Endometrial microvascular endothelial cells (primary cell): Measurements from ENCODE around the gene A3GALT2. TPM values are rescaled to one million over a fixed set of nuclear protein-coding genes. Genes with fewer than 3 reads are reported as not detected.

Experiments used
- in situ Hi-C: cut with HindIII; loops from 2 replicates; pipeline ENCODE4 v1.10.0; 2017; ENCODE audit warnings: low sequenced_read_pairs, low pct_unique_long_range_greater_than_20kb; ENCODE audit errors: inconsistent ontology term
- total RNA-seq: library from RNA; depleted of rRNA; stranded (reverse); fragments of >200 nt; gene quantifications from one replicate; pipeline ENCODE4 v1.2.3, GENCODE V29; 2015; ENCODE audit errors: inconsistent ontology term

The A3GALT2 gene
- total RNA-seq, 1 donor from 2014 or later: not detected

DNA sequence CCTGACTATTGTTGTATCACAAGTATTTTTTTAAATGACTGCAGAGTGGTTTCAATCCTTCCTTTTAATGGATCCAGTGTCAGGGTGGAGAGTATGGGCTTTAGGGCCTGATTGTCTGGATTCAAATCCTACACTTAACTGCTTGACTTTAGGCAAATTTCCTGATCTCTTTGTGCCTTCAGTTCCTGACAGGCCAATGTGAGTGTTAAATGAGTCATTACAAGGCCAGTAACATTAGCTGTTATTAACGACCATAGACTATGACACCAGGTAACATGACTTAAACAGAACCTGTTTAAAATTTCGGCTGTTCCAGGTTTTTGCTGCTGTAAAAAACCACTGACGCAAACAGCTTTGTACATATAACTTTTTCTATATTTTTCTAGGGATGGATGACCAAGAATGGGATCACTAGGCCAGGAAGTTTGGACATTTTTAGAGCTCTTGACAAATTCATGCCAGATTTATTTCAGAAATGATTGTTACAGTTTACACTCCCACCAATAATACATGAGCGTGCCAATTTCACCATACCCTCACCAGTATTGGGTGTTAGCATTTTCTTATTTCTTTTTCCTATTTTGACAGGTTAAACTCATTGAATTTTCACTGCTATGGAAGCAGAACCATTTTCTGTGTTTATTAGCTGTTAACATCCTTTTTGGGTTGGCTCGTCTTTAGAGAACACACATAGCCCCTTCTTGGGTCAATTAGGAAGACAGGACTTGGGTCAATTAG lies 53.3 kb downstream of the A3GALT2 start:
- in situ Hi-C loops: no loop called here

DNA sequence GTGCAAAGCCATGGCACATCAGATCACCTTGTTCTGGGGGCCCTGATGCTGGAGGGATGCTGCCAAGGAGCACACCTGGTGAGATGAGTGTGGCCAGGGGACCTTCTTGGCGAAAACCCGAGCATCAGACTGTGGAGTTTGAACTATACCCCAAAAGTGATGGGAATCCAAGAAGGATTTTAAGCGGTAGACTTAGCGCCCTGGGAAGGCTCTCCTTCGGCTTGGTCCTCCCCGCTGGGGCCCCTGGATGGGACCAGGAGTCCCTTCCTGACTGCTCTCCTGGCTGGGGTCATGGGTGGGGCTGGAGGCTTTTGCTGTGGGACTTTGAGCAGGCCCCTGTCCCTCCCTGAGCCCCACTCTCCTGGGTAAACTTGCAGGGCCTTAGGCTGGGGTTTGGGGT lies 54.1 kb downstream of the A3GALT2 start:
- in situ Hi-C loops: no loop called here

DNA sequence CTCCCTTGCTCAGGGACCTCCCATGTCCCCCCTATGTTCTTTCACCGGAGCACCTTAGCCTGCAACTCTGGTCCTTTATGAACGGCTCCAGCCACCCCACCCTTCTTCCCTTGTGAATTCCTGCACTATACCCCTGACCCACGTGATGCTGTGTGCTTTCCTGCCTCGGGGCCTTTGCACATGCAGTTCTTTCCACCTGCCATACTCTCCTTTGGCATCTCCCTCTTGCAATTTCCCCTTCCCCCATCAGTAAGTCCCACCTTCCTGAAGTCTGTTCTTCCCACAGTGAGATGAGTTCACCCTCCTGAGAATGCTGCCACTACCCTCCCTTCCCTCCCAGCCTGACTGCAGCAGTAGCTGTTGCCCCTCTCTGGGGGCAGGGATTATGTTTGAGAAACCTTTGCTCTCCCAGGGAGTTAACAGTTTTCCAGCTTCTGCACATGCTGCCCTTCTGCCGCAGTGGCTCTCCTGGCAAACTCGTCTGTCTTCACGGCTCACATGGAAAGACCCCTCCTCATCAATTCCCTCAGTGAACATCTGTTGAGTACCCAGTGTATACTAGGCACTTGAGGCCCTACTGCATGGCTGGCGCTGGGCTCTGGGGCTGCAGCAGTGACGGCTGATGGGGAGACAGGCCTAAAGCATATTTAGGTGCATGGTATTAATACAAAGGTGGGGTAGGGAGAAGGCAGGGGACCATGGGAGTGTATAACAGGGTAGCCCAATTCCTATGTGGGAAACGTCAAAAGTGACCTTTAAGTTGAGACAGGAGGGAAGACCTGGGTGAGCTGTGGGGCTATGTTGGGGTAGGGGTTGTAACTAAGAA lies 54.9 kb downstream of the A3GALT2 start:
- in situ Hi-C loops: no loop called here

DNA sequence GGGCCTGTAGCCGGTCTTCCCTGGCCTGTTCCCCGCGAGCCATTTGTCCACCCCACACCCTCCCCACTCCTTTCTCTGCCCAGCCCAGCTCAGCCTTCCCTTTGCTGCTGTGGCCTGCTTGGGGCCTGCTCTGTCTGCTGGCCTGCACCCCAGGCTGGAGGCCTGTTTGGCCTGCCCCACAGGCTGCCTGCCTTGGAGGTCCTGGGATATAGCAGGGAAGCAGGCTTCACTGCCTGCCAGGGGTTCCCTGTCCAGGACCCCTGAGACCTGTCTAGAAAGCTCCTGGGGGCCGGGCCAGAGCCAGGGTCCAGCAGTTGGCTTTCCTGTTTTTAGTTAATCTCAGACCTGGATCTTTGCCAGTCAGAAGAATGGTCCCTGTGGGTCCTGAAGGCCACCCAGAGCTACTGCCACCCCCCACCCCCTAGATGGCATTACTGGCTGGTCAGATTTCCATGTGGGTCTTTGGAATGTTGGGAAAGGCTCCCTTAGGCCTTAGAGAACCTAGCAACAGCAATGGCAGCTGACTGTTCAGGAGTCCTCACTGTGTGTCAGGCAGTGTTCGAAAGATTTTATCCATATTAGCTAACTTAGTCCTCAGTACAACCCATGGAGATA lies 56.9 kb downstream of the A3GALT2 start:
- in situ Hi-C loops: no loop called here

DNA sequence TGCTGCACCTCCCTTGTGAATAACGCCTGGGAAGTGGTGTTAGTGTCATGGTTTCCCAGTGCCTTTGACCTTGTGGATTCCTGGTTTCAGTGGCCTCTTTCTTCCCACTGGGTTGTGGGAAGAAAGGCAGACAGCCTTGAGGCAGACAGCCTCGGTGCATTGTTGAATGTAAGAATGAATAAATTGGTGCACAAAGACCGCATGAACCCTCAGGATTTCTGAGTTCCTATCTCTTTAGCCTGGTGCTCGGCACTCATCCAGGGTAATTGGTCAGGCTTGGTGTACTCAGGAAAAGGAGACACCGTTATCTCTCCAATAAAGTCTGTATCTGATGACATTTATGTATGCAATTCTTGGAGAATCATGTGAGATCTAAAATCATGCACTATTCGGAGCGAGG lies 59.6 kb downstream of the A3GALT2 start:
- in situ Hi-C loops: no loop called here

DNA sequence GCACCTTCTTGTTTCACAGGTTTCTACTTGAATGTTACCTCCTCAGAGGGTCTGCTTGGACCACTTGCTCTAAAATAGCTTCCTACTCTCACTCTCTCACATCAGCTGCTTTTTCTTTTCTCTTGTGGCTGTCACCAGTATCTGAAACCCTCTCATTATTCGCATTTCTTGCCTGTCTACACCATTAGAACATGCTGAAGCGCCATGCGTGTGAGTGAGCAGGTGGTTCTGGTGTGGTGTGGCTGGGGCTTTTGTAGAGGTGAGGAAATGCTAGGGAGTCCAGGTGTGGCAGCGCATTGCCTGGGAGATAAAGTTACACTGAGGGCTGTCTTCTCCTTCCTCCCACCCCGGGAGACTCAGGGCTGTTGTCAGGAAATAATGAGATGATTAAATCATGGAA lies 60.5 kb downstream of the A3GALT2 start:
- in situ Hi-C loops: no loop called here

DNA sequence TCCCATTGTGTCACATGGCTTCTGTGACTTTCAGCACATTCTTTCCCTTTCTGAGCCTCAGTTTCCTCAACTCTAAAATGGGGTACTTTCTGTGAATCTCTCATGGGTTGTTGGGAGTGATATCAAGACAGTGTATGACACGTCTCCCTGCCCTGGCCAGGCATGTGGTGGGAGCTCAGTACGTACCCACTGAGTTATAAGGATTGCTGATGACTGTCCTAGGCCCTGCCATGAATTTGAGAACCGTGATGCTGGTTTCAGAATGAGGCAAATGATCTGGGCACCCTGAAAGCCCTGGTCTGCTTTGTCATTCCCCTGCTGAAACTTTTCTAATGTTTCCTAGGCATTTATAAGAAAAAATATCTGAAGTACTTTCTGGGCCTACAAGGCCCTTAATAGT lies 61.0 kb downstream of the A3GALT2 start:
- in situ Hi-C loops: no loop called here

DNA sequence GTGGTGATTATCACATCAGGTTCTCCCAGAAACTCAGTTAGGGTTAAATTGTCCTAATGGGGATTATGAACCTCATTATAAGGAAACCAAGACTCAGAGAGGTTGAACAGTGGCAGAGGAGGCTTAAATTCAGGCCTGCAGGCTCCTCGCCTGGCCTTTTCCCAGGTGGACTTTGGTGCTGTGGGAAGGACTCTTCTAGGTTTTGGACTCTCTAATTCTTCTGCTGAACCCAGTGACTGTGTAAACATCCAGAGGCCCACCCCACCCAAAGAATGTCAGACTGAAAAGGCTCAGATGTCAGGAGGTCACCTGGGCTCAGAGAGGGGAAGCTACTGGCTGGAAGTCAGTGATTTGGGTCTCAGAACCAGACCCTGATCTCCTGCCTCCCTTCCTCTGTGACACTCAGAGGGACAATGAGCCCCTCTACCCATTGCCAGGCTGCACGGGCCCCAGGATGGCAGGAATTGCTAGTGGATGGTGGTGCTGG lies 62.1 kb downstream of the A3GALT2 start:
- in situ Hi-C loops: no loop called here

DNA sequence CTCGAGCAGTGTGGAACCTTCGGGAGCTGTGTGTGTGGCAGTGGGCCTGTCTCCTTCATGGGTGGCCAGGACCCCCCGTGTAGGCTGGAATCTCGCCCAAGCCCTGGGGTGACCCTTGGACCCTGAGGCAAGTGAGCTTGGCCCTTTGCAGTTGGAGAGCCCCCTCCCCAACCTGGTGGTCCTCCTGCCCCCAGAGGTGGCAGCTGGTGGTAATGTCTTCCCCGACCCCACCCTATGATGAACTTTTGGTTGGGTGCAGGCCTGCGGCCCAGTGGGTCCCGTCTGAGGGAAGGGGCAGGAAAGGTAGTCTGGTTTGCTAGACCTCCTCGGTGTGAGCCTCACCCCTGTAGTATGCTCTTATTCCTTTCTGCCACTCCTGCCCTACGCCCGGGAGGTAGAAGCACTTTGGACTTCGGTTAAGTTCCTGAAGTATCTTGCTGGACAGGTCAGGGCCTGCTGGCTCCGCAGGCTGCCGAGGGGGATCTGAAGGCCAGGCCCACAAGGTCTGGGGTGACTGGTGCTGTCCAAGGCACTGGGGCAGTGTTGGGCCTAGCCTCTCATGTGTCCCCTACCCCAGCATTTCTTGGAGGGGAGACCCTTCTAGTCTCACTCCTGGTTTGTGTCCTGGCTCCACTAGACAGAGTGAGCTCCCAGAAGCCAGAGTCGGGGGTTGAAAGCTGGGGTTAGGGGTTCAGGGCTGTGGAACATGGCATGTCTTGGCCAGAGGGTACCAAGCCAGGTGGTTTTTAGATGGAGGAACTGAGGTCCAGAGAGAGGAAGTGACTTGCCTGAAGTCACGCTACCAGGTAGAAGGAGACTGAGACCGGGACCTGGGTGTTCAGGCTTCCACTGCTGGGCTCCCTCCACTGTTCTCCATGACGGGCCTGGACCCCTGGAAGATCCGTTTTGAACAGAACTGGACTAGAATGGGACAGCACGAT lies 62.9 kb downstream of the A3GALT2 start:
- in situ Hi-C loops: no loop called here

DNA sequence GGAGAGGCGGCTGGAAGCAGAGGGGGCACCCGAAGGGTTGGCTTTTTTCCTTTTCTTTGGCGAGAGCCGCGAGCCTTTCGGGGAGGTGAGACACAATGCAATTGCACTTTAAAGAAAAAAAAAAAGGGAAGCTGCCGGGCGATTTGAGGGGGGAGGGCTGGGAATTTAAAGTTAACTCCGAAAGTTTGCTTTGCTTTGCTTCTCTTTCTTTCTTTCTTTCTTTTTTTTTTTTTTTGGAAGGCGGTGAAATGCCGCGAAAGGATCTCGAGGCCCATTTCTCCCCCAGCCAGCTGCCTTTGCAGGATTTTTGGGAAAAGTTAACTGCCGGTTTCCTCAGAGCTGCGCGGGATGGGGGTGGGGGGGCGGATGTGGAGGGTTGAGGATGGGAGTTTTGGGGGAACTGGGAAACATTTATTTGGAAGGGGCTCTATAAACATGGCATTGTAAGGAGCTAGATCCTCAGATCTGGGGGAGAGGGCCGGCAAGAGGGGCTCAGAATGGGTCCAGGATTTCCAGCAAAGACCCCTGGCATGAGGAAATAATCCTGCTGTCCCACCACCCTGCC lies 63.6 kb downstream of the A3GALT2 start:
- in situ Hi-C loops: no loop called here

Other genes starting within 250 kb of the A3GALT2 start
- not detected for gene AZIN2, start 239.9 kb downstream of the A3GALT2 start, total RNA-seq
- 1.4 TPM for gene TRIM62, start 139.1 kb downstream of the A3GALT2 start, total RNA-seq
- 6.2 TPM for gene ZNF362, start 64.6 kb downstream of the A3GALT2 start, total RNA-seq
- gene PHC2, start 110.0 kb upstream of the A3GALT2 start, total RNA-seq: 112 TPM
- gene ZSCAN20, start 151.5 kb upstream of the A3GALT2 start, total RNA-seq: 3.7 TPM